OCI-LY1 (cell line): ENCODE measurements around the gene BEX2.

ENCODE experiments used
- CTCF ChIP-seq: fragments of 200-600 bp; sonication (generic), shearing (Covaris generic); IDR thresholded peaks from 2 replicates; pipeline ENCODE4 v1.5.1; 2017; ENCODE audit warnings: mild to moderate bottlenecking, antibody characterized with exemption, low read length, moderate library complexity, mixed read lengths
- EZH2 ChIP-seq: fragments of 200-600 bp; sonication (generic), shearing (Covaris generic); IDR thresholded peaks from 2 replicates; pipeline ENCODE4 v1.8.0; 2017; ENCODE audit warnings: borderline replicate concordance, mixed run types, mild to moderate bottlenecking, antibody characterized with exemption, low read length, moderate library complexity, mixed read lengths

- TF ChIP-seq CTCF (no peak), EZH2 (no peak)
These were observed 20.0 kb upstream of the BEX2 start for GRCh38 chrX:103330681-103331288.
